ENCODE measurements around the gene ODF2. TPM values are rescaled to one million over a fixed set of nuclear protein-coding genes. Genes with fewer than 3 reads are reported as not detected.
"Not testable (repeated sequence)": the region's sequence is repeated elsewhere in the genome, so short reads cannot be mapped to it uniquely, and the experiment has no call there.

ODF2 gene
- polyA plus RNA-seq, 1 donor (not counting 4 experiments of a cell fraction or from before 2014, with no cell fraction given) = 14.0 TPM

- peak within 1 kb of the TSS; percentile 90 for H3K27ac ChIP-seq (ENCODE audit: control insufficient read depth, insufficient read depth, low read length)
- DNase-seq (ENCODE audit: low read depth, low spot score) (peak; percentile 49), FAIRE-seq (no peak)
- H3K9ac ChIP-seq (ENCODE audit: control insufficient read depth, extremely low read depth, insufficient read depth, low read length) = peak within 1 kb of the TSS; percentile 97
- TF ChIP-seq EZH2 (IDR thresholded peaks at IDR 0.05; ENCODE audit: low read length) (no peak), CTCF (optimal IDR thresholded peaks at IDR 0.05 in 1 of 3, IDR thresholded peaks at IDR 0.05 in 1 of 3, conservative IDR thresholded peaks at IDR 0.05 in 1 of 3; ENCODE audit: extremely low read depth in 1 of 3, insufficient read depth in 2 of 3, low read length in 3 of 3) (no peak)
- H3K4me3 ChIP-seq (ENCODE audit: control insufficient read depth in 2 of 3, extremely low read depth in 1 of 3, insufficient read depth in 2 of 3, low read depth in 1 of 3, low read length in 3 of 3) = peak within 1 kb of the TSS; percentile 68 to 99 (median 98)
- H3K9me1 ChIP-seq (ENCODE audit: control insufficient read depth, extremely low read depth, insufficient read depth, low read length) = no peaks in the 10 kb centered on the region
- no peaks in the 10 kb centered on the region for H3K27me3 ChIP-seq (ENCODE audit: control insufficient read depth, extremely low read depth, insufficient read depth, low read length)
- H3K36me3 ChIP-seq (ENCODE audit: control insufficient read depth in 2 of 2, extremely low read depth in 1 of 2, insufficient read depth in 2 of 2, low read length in 2 of 2) = peaks cover 9 to 22% of the 10 kb centered on the region in 2 experiments
- dilution Hi-C loops (cut with MboI; ENCODE audit: extremely low pct_ligation_motif_present, low sequenced_read_pairs) = no loop called here
- H3K4me1 ChIP-seq (ENCODE audit: control insufficient read depth, extremely low read depth, insufficient read depth, low read length) = peaks cover 17% of the 10 kb centered on the region
- H2AFZ ChIP-seq (ENCODE audit: control insufficient read depth, low read length) = peak within 1 kb of the TSS; percentile 97
- H3K79me2 ChIP-seq (ENCODE audit: control insufficient read depth, insufficient read depth, low read length) = peaks cover 28% of the 10 kb centered on the region
- no peaks in the 10 kb centered on the region for H3K9me3 ChIP-seq (ENCODE audit: control insufficient read depth, low read depth, low read length)
- H3K4me2 ChIP-seq (ENCODE audit: control insufficient read depth, extremely low read depth, insufficient read depth, low read depth, low read length) = peak within 1 kb of the TSS; percentile 98
- H4K20me1 ChIP-seq (ENCODE audit: control insufficient read depth, extremely low read depth, insufficient read depth, low read length) = no peaks in the 10 kb centered on the region
These were observed 48.9 kb downstream of the ODF2 start, which contains the start of gene GLE1 for GRCh38 chr9:128504485-128505413. Gene GLE1, plus strand, starts transcription at chr9:128504719. Its CDS starts 87 bp downstream, at chr9:128504806.

GRCh38 chr9:128505414-128505765 is 49.6 kb downstream of the ODF2 start:
- peaks cover 28% of the 10 kb centered on the region for H3K79me2 ChIP-seq (ENCODE audit: control insufficient read depth, insufficient read depth, low read length)
- H3K9ac ChIP-seq (ENCODE audit: control insufficient read depth, extremely low read depth, insufficient read depth, low read length) = peak overlapping the region; percentile 97
- peaks cover 6 to 19% of the 10 kb centered on the region in 2 experiments for H3K36me3 ChIP-seq (ENCODE audit: control insufficient read depth in 2 of 2, extremely low read depth in 1 of 2, insufficient read depth in 2 of 2, low read length in 2 of 2)
- H3K9me3 ChIP-seq (ENCODE audit: control insufficient read depth, low read depth, low read length) = no peaks in the 10 kb centered on the region
- peak overlapping the region; percentile 68 to 99 (median 98) for H3K4me3 ChIP-seq (ENCODE audit: control insufficient read depth in 2 of 3, extremely low read depth in 1 of 3, insufficient read depth in 2 of 3, low read depth in 1 of 3, low read length in 3 of 3)
- H3K9me1 ChIP-seq (ENCODE audit: control insufficient read depth, extremely low read depth, insufficient read depth, low read length) = no peaks in the 10 kb centered on the region
- peaks cover 17% of the 10 kb centered on the region for H3K4me1 ChIP-seq (ENCODE audit: control insufficient read depth, extremely low read depth, insufficient read depth, low read length)
- dilution Hi-C loops (cut with MboI; ENCODE audit: extremely low pct_ligation_motif_present, low sequenced_read_pairs) = no loop called here
- DNase-seq (ENCODE audit: low read depth, low spot score) (no peak), FAIRE-seq (no peak)
- H3K27ac ChIP-seq (ENCODE audit: control insufficient read depth, insufficient read depth, low read length) = peak overlapping the region; percentile 90
- no peaks in the 10 kb centered on the region for H3K27me3 ChIP-seq (ENCODE audit: control insufficient read depth, extremely low read depth, insufficient read depth, low read length)
- TF ChIP-seq CTCF (optimal IDR thresholded peaks at IDR 0.05 in 1 of 3, IDR thresholded peaks at IDR 0.05 in 1 of 3, conservative IDR thresholded peaks at IDR 0.05 in 1 of 3; ENCODE audit: extremely low read depth in 1 of 3, insufficient read depth in 2 of 3, low read length in 3 of 3) = no peak
- no peak for TF ChIP-seq EZH2 (IDR thresholded peaks at IDR 0.05; ENCODE audit: low read length)
- no peaks in the 10 kb centered on the region for H4K20me1 ChIP-seq (ENCODE audit: control insufficient read depth, extremely low read depth, insufficient read depth, low read length)
- H2AFZ ChIP-seq (ENCODE audit: control insufficient read depth, low read length) = peak overlapping the region; percentile 97
- H3K4me2 ChIP-seq (ENCODE audit: control insufficient read depth, extremely low read depth, insufficient read depth, low read depth, low read length) = peak overlapping the region; percentile 98

- H3K27me3 ChIP-seq (ENCODE audit: control insufficient read depth, extremely low read depth, insufficient read depth, low read length); H3K9me3 ChIP-seq (ENCODE audit: control insufficient read depth, low read depth, low read length); FAIRE-seq; DNase-seq (ENCODE audit: low read depth, low spot score); H3K9me1 ChIP-seq (ENCODE audit: control insufficient read depth, extremely low read depth, insufficient read depth, low read length); H4K20me1 ChIP-seq (ENCODE audit: control insufficient read depth, extremely low read depth, insufficient read depth, low read length); dilution Hi-C loops (cut with MboI; ENCODE audit: extremely low pct_ligation_motif_present, low sequenced_read_pairs); H2AFZ ChIP-seq (ENCODE audit: control insufficient read depth, low read length): not testable (repeated sequence)
- Histone ChIP-seq H3K4me3 (ENCODE audit: control insufficient read depth in 2 of 3, extremely low read depth in 1 of 3, insufficient read depth in 2 of 3, low read depth in 1 of 3, low read length in 3 of 3) (peak overlapping the region in 2 of 3 experiments; percentile 98 to 99), H3K27ac (ENCODE audit: control insufficient read depth, insufficient read depth, low read length) (peak overlapping the region; percentile 90), H3K4me2 (ENCODE audit: control insufficient read depth, extremely low read depth, insufficient read depth, low read depth, low read length) (peak overlapping the region; percentile 98), H3K9ac (ENCODE audit: control insufficient read depth, extremely low read depth, insufficient read depth, low read length) (peak overlapping the region; percentile 97), H3K79me2 (ENCODE audit: control insufficient read depth, insufficient read depth, low read length) (peaks cover 28% of the 10 kb centered on the region), H3K4me1 (ENCODE audit: control insufficient read depth, extremely low read depth, insufficient read depth, low read length) (peaks cover 17% of the 10 kb centered on the region), H3K36me3 (ENCODE audit: control insufficient read depth in 2 of 2, extremely low read depth in 1 of 2, insufficient read depth in 2 of 2, low read length in 2 of 2) (peaks cover 6 to 15% of the 10 kb centered on the region in 2 experiments)
These were observed 50.1 kb downstream of the ODF2 start for GRCh38 chr9:128505906-128506305.

Measured in keratinocyte (primary cell).